Measurements from ENCODE around the gene LITAF. TPM values are rescaled to one million over a fixed set of nuclear protein-coding genes. Genes with fewer than 3 reads are reported as not detected.
"Not testable (repeated sequence)": the region's sequence is repeated elsewhere in the genome, so short reads cannot be mapped to it uniquely, and the experiment has no call there.

Gene LITAF
- polyA plus RNA-seq, 4 donors = 123 to 141 (median 127) TPM

- no peak for DNase-seq (ENCODE audit: low read depth in 4 of 4, low spot score in 3 of 4)
These were observed 6.2 kb downstream of the LITAF start for GRCh38 chr16:11580451-11581086.

GRCh38 chr16:11577290-11577660 lies 9.4 kb downstream of the LITAF start:
- DNase-seq (ENCODE audit: low read depth in 4 of 4, low spot score in 3 of 4) = not testable (repeated sequence)

GRCh38 chr16:11576427-11577289 lies 10.1 kb downstream of the LITAF start:
- DNase-seq (ENCODE audit: low read depth in 4 of 4, low spot score in 3 of 4) = no peak

GRCh38 chr16:11575223-11575589 lies 11.5 kb downstream of the LITAF start:
- no peak for DNase-seq (ENCODE audit: low read depth in 4 of 4, low spot score in 3 of 4)

GRCh38 chr16:11572301-11572995 lies 14.3 kb downstream of the LITAF start:
- DNase-seq (ENCODE audit: low read depth in 4 of 4, low spot score in 3 of 4) = no peak

GRCh38 chr16:11571549-11571948 lies 15.2 kb downstream of the LITAF start:
- no peak for DNase-seq (ENCODE audit: low read depth in 4 of 4, low spot score in 3 of 4)

- no peak for DNase-seq (ENCODE audit: low read depth in 4 of 4, low spot score in 3 of 4)
These were observed 15.9 kb downstream of the LITAF start for GRCh38 chr16:11570806-11571205.

GRCh38 chr16:11570258-11570657 lies 16.5 kb downstream of the LITAF start:
- DNase-seq (ENCODE audit: low read depth in 4 of 4, low spot score in 3 of 4) = no peak

- no peak for DNase-seq (ENCODE audit: low read depth in 4 of 4, low spot score in 3 of 4)
These were observed 20.3 kb downstream of the LITAF start for GRCh38 chr16:11566398-11566797.

- no peak for DNase-seq (ENCODE audit: low read depth in 4 of 4, low spot score in 3 of 4)
These were observed 21.1 kb downstream of the LITAF start for GRCh38 chr16:11565665-11566064.

- no peak for DNase-seq (ENCODE audit: low read depth in 4 of 4, low spot score in 3 of 4)
These were observed 22.4 kb downstream of the LITAF start for GRCh38 chr16:11564046-11564926.

- DNase-seq (ENCODE audit: low read depth in 4 of 4, low spot score in 3 of 4) = no peak
These were observed 23.2 kb downstream of the LITAF start for GRCh38 chr16:11563493-11564040.

- DNase-seq (ENCODE audit: low read depth in 4 of 4, low spot score in 3 of 4) = no peak
These were observed 23.8 kb downstream of the LITAF start for GRCh38 chr16:11562941-11563340.

GRCh38 chr16:11562411-11562810 lies 24.3 kb downstream of the LITAF start:
- no peak for DNase-seq (ENCODE audit: low read depth in 4 of 4, low spot score in 3 of 4)

- no peak for DNase-seq (ENCODE audit: low read depth in 4 of 4, low spot score in 3 of 4)
These were observed 24.9 kb downstream of the LITAF start for GRCh38 chr16:11561856-11562255.

GRCh38 chr16:11561454-11561805 lies 25.3 kb downstream of the LITAF start:
- no peak for DNase-seq (ENCODE audit: low read depth in 4 of 4, low spot score in 3 of 4)

- peak in 1 of 4 donors; percentile 39 for DNase-seq (ENCODE audit: low read depth in 4 of 4, low spot score in 3 of 4)
These were observed 25.8 kb downstream of the LITAF start for GRCh38 chr16:11560701-11561453.

- not testable (repeated sequence) for DNase-seq (ENCODE audit: low read depth in 4 of 4, low spot score in 3 of 4)
These were observed 28.4 kb downstream of the LITAF start for GRCh38 chr16:11558308-11558823.

- no peak for DNase-seq (ENCODE audit: low read depth in 4 of 4, low spot score in 3 of 4)
These were observed 28.9 kb downstream of the LITAF start for GRCh38 chr16:11557801-11558200.
